HepG2 (cell line): Measurements from ENCODE around the gene PYY.

ENCODE experiments used
- ASH2L ChIP-seq: fragments of 300-600, 200-600 bp; sonication (generic); IDR thresholded peaks from 2 replicates; pipeline ENCODE4 v1.7.0; 2017; ENCODE audit warnings: low read depth, mild to moderate bottlenecking, moderate library complexity, mixed read lengths, low read length; ENCODE audit not compliant: insufficient read length
- CTCF ChIP-seq: sonication (generic); formaldehyde crosslinking; IDR thresholded peaks from 2 replicates; pipeline ENCODE4 v1.5.0; 2020; ENCODE audit warnings: mild to moderate bottlenecking, missing genetic modification reagents, moderate library complexity
- ELF4 ChIP-seq: sonication (generic); formaldehyde crosslinking; IDR thresholded peaks from 2 replicates; pipeline ENCODE4 v1.5.0; 2020; ENCODE audit warnings: missing genetic modification reagents, mild to moderate bottlenecking, moderate library complexity, borderline replicate concordance
- ETS1 ChIP-seq: sonication (generic); formaldehyde crosslinking; IDR thresholded peaks from 2 replicates; pipeline ENCODE4 v1.4.0; 2020; ENCODE audit warnings: missing genetic modification reagents
- NR2F1 ChIP-seq, 2 experiments: fragments of 450-650 bp in 1 of 2; formaldehyde crosslinking in 1 of 2; IDR thresholded peaks; 2 replicates each; pipeline versions ENCODE4 v1.5.0 to v1.6.1; 2016 to 2020; ENCODE audit warnings: mild to moderate bottlenecking in 1 of 2, missing compliant biosample characterization in 1 of 2, missing genetic modification reagents in 1 of 2, moderate library complexity in 1 of 2
- PHF21A ChIP-seq: sonication (generic); formaldehyde crosslinking; IDR thresholded peaks from 2 replicates; pipeline ENCODE4 v1.5.0; 2020; ENCODE audit warnings: mild to moderate bottlenecking, missing genetic modification reagents
- TAF1 ChIP-seq: sonication (generic); formaldehyde crosslinking; IDR thresholded peaks from 2 replicates; pipeline ENCODE4 v1.4.0; 2020; ENCODE audit warnings: missing genetic modification reagents
- USF2 ChIP-seq, 2 experiments: sonication (generic) in 1 of 2; formaldehyde crosslinking in 1 of 2; IDR thresholded peaks; 2 replicates each; pipeline versions ENCODE4 v1.5.1 to v1.6.1; 2011 to 2020; ENCODE audit warnings: borderline replicate concordance in 1 of 2, low read depth in 1 of 2, low read length in 1 of 2, mild to moderate bottlenecking in 1 of 2, missing genetic modification reagents in 1 of 2, moderate library complexity in 1 of 2
- ZFP41 ChIP-seq: sonication (generic); formaldehyde crosslinking; IDR thresholded peaks from 2 replicates; pipeline ENCODE4 v1.4.0; 2020; ENCODE audit warnings: mild to moderate bottlenecking, missing genetic modification reagents, borderline replicate concordance
- ZFX ChIP-seq: sonication (generic); formaldehyde crosslinking; IDR thresholded peaks from 2 replicates; pipeline ENCODE4 v1.4.0; 2020; ENCODE audit warnings: mild to moderate bottlenecking, low read depth, missing genetic modification reagents, moderate library complexity
- ZNF512B ChIP-seq: sonication (generic); formaldehyde crosslinking; IDR thresholded peaks from 2 replicates; pipeline ENCODE4 v1.5.1; 2020; ENCODE audit warnings: missing genetic modification reagents, mild to moderate bottlenecking, borderline replicate concordance
- ZNF570 ChIP-seq: sonication (generic); formaldehyde crosslinking; IDR thresholded peaks from 2 replicates; pipeline ENCODE4 v1.4.0; 2020; ENCODE audit warnings: mild to moderate bottlenecking, missing genetic modification reagents, borderline replicate concordance

- TF ChIP-seq ZFX (CRISPR knock-in tag) (no peak), TAF1 (no peak), PHF21A (CRISPR knock-in tag) (no peak), NR2F1 (CRISPR knock-in tag; IDR thresholded peaks at IDR 0.05) (no peak), ZNF512B (CRISPR knock-in tag) (no peak), ETS1 (CRISPR knock-in tag) (no peak), USF2 (IDR thresholded peaks at IDR 0.05; ENCODE audit: low read depth, low read length) (no peak), USF2 (CRISPR knock-in tag; IDR thresholded peaks at IDR 0.05; ENCODE audit: borderline replicate concordance) (no peak), ELF4 (CRISPR knock-in tag) (no peak), ZFP41 (CRISPR knock-in tag) (no peak), ASH2L (no peak), ZNF570 (no peak), CTCF (CRISPR knock-in tag) (no peak)
Observed at GRCh38 chr17:43999024-43999423, 45.3 kb upstream of the PYY start.
